Fibroblast of mammary gland (primary cell): Measurements from ENCODE around the gene HRH2.

Experiments used
- DNase-seq: peaks from one replicate; pipeline ENCODE4 v3.0.0-alpha.2; 2010; ENCODE audit warnings: low read depth
- H3K4me3 ChIP-seq: 2 replicates; pipeline ENCODE4 v1.5.1; 2011; ENCODE audit warnings: low read depth, mild to moderate bottlenecking, low read length, moderate library complexity; ENCODE audit not compliant: control insufficient read depth
- TF ChIP-seq, protein P1 (sequence below): conservative IDR thresholded peaks from 2 replicates; pipeline ENCODE4 v1.5.1; 2011; ENCODE audit warnings: low read depth, low read length, inconsistent platforms; ENCODE audit not compliant: control insufficient read depth, insufficient read depth

Gene HRH2

DNA sequence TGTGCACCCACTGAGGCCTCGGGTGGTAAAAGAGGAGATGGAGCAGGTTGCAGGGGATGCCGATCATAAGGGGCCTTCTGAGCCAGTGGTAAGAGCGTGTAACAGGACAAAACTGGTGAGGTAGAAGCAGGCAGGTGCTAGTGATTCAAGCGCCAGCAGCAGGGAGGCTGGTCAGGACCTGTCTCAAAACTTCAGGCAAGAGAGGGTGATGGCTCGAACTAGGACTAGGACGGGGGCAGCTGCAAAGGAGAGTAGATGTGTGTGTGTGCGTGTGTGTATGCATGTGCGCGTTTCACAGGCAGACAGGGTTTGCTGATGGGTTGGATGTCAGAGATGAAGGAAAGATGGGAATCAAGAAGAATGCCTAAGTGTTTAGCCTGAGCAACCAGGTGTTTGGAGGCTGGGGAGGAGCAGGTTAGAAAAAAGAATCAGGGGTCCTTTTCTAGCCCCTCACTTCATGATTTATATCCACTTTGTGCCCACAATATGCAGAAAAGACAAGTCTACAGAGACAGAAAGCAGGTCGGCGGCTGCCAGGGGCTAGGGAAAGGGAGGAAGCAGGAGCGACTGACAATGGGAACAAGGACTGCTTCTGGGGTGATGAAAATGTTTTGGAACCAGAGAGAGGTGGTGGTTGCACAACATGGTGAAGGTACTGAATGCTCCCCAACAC lies 15.2 kb downstream of the HRH2 start:
- H3K4me3 ChIP-seq, result no peak overlapping the region
- DNase-seq, result no peak
- TF ChIP-seq, protein P1, sequence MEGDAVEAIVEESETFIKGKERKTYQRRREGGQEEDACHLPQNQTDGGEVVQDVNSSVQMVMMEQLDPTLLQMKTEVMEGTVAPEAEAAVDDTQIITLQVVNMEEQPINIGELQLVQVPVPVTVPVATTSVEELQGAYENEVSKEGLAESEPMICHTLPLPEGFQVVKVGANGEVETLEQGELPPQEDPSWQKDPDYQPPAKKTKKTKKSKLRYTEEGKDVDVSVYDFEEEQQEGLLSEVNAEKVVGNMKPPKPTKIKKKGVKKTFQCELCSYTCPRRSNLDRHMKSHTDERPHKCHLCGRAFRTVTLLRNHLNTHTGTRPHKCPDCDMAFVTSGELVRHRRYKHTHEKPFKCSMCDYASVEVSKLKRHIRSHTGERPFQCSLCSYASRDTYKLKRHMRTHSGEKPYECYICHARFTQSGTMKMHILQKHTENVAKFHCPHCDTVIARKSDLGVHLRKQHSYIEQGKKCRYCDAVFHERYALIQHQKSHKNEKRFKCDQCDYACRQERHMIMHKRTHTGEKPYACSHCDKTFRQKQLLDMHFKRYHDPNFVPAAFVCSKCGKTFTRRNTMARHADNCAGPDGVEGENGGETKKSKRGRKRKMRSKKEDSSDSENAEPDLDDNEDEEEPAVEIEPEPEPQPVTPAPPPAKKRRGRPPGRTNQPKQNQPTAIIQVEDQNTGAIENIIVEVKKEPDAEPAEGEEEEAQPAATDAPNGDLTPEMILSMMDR, result no peak

DNA sequence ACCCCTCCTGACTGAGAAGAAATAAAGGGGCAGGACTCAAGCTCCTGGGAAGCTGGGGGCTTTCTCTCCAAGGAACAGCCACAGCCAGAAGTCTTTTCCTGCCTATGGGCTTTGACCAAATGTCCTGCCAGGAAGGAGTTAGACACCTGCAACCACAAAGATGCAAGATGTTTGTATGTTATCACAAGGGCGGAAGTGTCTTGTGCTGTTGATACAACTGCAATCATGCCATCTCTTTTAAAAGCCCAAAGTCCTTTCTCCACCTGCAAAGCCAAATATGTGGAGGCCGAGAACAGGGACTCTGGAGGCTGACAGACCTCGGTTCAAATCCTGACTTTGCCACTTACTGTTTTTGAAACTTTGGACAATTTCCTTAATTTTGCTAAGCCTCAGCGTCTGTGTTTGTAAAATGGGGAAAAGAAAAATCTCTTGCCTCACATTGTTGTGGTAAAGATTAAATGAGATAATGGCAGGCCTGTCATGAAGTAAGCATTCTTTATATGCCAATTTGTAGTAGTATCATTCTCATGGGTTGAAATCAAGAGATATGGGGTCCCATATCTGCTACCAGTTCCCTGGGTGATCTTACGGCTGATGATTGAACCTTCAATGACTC lies 17.0 kb downstream of the HRH2 start:
- H3K4me3 ChIP-seq, result no peak overlapping the region
- TF ChIP-seq, protein P1, result no peak
- no peak for DNase-seq

DNA sequence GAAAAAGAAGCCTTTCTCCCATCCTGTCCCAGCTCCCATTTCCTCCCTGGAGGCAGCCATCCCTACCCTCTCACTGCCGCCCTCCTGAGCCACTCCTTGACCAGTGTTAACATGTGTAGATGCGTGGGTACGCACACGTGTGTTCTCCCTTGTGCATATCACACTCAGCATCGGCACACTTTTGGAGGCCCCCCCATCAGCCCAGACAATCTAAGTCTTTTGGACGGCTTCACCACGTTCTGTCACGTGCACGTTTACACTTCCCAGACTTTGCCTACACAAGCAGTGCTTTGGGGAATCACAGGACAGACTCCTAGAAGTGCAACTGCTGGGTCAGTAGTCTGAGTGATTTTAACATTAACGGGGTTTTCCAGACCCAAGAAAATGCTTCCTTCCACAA lies 18.0 kb downstream of the HRH2 start:
- H3K4me3 ChIP-seq, result no peak overlapping the region
- no peak for DNase-seq
- TF ChIP-seq, protein P1, result no peak

DNA sequence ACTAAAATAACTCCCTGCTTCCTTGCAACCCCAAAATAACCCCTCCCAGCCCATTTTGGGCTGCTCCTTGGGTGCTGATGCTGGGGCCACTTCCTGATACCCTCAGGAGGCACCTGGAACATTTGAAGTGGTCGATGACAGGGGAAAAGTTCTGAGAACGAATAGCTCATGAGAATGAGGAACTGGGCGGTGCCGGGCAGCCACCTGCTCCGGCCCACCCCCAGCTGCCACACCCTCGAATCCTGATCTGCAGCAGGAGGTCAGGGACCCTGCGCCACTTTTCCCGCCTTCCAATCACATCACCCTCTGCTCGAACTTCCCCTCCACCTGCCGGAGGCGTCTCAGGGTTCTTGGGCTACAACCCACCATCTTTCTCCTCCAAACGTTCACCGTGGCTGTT lies 19.7 kb downstream of the HRH2 start:
- H3K4me3 ChIP-seq, result no peak overlapping the region
- DNase-seq, result no peak
- TF ChIP-seq, protein P1, result no peak

DNA sequence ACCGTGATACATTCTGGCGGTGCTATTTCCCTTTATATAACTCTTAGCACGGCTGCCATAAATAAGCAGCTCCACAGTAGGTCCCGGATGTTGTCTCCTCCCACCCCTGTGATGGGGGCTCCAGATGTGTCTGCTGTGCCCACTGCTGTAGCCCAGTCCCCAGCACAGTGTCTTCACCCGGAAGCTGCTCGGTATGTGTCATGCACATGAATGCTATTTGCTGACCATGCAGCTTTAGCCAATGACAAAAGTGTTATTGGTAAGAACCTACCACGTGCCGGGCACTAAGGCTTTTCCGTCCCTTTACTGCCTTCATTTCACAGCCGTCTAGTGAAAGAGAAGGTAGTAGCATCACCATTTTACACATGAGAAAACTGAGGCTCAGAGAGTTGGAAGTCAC lies 20.2 kb downstream of the HRH2 start:
- no peak for DNase-seq
- TF ChIP-seq, protein P1, result no peak
- no peak overlapping the region for H3K4me3 ChIP-seq

DNA sequence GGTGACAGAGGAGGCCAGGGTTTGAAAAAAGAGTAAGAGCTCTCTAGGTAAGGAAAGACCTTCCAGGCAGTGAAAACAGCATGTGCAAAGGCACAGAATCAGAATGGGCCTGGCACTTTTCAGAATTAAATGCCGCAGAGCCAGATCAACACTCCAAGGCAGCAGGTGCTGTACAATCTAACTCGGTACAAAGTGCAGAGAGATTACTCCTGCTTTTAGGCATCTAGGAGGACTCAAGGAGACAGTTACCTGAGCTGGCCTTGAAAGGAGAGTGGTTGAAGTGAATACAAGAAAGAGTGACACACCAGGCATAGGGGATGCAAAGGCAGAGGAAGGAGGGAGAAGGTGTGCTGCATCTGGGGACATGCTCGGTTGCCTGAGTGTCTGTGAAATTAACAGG lies 21.5 kb downstream of the HRH2 start:
- TF ChIP-seq, protein P1, result no peak
- no peak for DNase-seq
- H3K4me3 ChIP-seq, result no peak overlapping the region
